H1 (cell line): ENCODE data around the gene ALDH4A1. TPM values are rescaled to one million over a fixed set of nuclear protein-coding genes. Genes with fewer than 3 reads are reported as not detected.
A peak's percentile ranks its signal among the peaks of the same experiment; 100 is the strongest.

Experiments
- BCL11A ChIP-seq, 2 experiments: IDR thresholded peaks; one replicate each; pipeline ENCODE4 v1.6.1; 2011; ENCODE audit warnings: low read depth in 2 of 2, low read length in 2 of 2, mild to moderate bottlenecking in 2 of 2
- BRCA1 ChIP-seq: IDR thresholded peaks from 2 replicates; pipeline ENCODE4 v1.6.1; 2012; ENCODE audit warnings: low read depth, low read length, improper control_type of control experiment
- CBX5 ChIP-seq: fragments of 300-800, 300-1000 bp; sonication (generic); IDR thresholded peaks from 2 replicates; pipeline ENCODE4 v1.7.1; 2016; ENCODE audit warnings: antibody characterized with exemption, low read length, low read depth
- CHD2 ChIP-seq: IDR thresholded peaks from 2 replicates; pipeline ENCODE4 v1.6.1; 2012; ENCODE audit warnings: low read length, improper control_type of control experiment
- CTBP2 ChIP-seq: IDR thresholded peaks from 2 replicates; pipeline ENCODE4 v1.7.0; 2011; ENCODE audit warnings: borderline replicate concordance, mild to moderate bottlenecking, moderate library complexity, mixed read lengths, low read length; ENCODE audit not compliant: insufficient read depth, insufficient read length
- EP300 ChIP-seq, 2 experiments: IDR thresholded peaks; 1 replicate in 1 of 2; 2 replicates in 1 of 2; pipeline ENCODE4 v1.6.1; 2011 to 2012; ENCODE audit warnings: low read depth in 2 of 2, low read length in 2 of 2, mild to moderate bottlenecking in 2 of 2, borderline replicate concordance in 1 of 2, inconsistent platforms in 1 of 2, moderate library complexity in 1 of 2
- HDAC2 ChIP-seq, 2 experiments: fragments of 300-600 bp in 1 of 2; sonication (generic) in 1 of 2; IDR thresholded peaks; 2 replicates each; pipeline ENCODE4 v1.6.1; 2011 to 2012; ENCODE audit warnings: low read depth in 2 of 2, low read length in 2 of 2, mild to moderate bottlenecking in 2 of 2, moderate library complexity in 2 of 2, borderline replicate concordance in 1 of 2, inconsistent platforms in 1 of 2
- HDAC6 ChIP-seq: IDR thresholded peaks from one replicate; pipeline ENCODE4 v1.7.1; 2012; ENCODE audit warnings: low read depth, mild to moderate bottlenecking, inconsistent platforms, low read length, moderate library complexity
- JUN ChIP-seq: IDR thresholded peaks from 2 replicates; pipeline ENCODE4 v1.6.1; 2011; ENCODE audit warnings: low read depth, mild to moderate bottlenecking, improper control_type of control experiment, low read length
- KDM1A ChIP-seq: fragments of 200-600, 300-600 bp; sonication (generic); IDR thresholded peaks from 2 replicates; pipeline ENCODE4 v1.7.1; 2016; ENCODE audit warnings: mild to moderate bottlenecking, low read length, borderline replicate concordance
- KDM4A ChIP-seq: IDR thresholded peaks from one replicate; pipeline ENCODE4 v1.7.1; 2012; ENCODE audit warnings: low read depth, mild to moderate bottlenecking, moderate library complexity, low read length, inconsistent platforms; ENCODE audit not compliant: severe bottlenecking
- KDM5A ChIP-seq: fragments of 200-600 bp; IDR thresholded peaks from 2 replicates; pipeline ENCODE4 v1.7.1; 2012; ENCODE audit warnings: mild to moderate bottlenecking, low read length, inconsistent platforms, mixed read lengths
- NANOG ChIP-seq: IDR thresholded peaks from 2 replicates; pipeline ENCODE4 v1.6.1; 2011; ENCODE audit warnings: low read length, low read depth, mild to moderate bottlenecking, inconsistent platforms; ENCODE audit not compliant: insufficient read depth, poor library complexity, severe bottlenecking
- POLR2A ChIP-seq, 2 experiments: IDR thresholded peaks; 1 replicate in 1 of 2; 2 replicates in 1 of 2; pipeline ENCODE4 v1.6.1; 2011; ENCODE audit warnings: low read depth in 2 of 2, low read length in 2 of 2, mild to moderate bottlenecking in 2 of 2; ENCODE audit errors: control extremely low read depth in 1 of 2
- POU5F1 ChIP-seq: IDR thresholded peaks from 2 replicates; pipeline ENCODE4 v1.6.1; 2011; ENCODE audit warnings: low read depth, mild to moderate bottlenecking, low read length, moderate library complexity
- SP1 ChIP-seq: IDR thresholded peaks from 2 replicates; pipeline ENCODE4 v1.6.1; 2011; ENCODE audit warnings: low read depth, low read length
- SP4 ChIP-seq: IDR thresholded peaks from 2 replicates; pipeline ENCODE4 v1.6.1; 2012; ENCODE audit warnings: low read length, inconsistent platforms
- TAF1 ChIP-seq: IDR thresholded peaks from 2 replicates; pipeline ENCODE4 v1.6.1; 2011; ENCODE audit warnings: mild to moderate bottlenecking, low read depth, low read length
- TBP ChIP-seq: IDR thresholded peaks from 2 replicates; pipeline ENCODE4 v1.6.1; 2011; ENCODE audit warnings: low read depth, low read length, improper control_type of control experiment
- TCF12 ChIP-seq: IDR thresholded peaks from 2 replicates; pipeline ENCODE4 v1.6.1; 2011; ENCODE audit warnings: low read depth, mild to moderate bottlenecking, low read length
- TEAD4 ChIP-seq: IDR thresholded peaks from 2 replicates; pipeline ENCODE4 v1.6.1; 2012; ENCODE audit warnings: low read depth, low read length, inconsistent platforms, mixed read lengths
- polyA plus RNA-seq, 7 experiments: library from polyadenylated mRNA; depleted of rRNA in 3 of 7; stranded (reverse) in 5 of 7; unstranded in 2 of 7; fragments of >200 nt in 5 of 7; fragments of 200-250 nt in 2 of 7; gene quantifications; 1 replicate in 5 of 7; 2 replicates in 1 of 7; 4 replicates in 1 of 7; pipeline versions ENCODE4 v1.2.1 to v1.2.3, GENCODE V29; 2011 to 2013; ENCODE audit warnings: missing spikeins in 2 of 7, mixed read lengths in 2 of 7
- total RNA-seq: library from RNA; stranded (reverse); fragmentation: NEBNext Ultra II Directional; extraction: Animal tissue kit (Norgen Biotek cat#: 25700); gene quantifications from 2 replicates; pipeline ENCODE4 v1.2.1, GENCODE V29; 2021
- TF ChIP-seq, protein P1 (sequence below): IDR thresholded peaks from 2 replicates; pipeline ENCODE4 v1.6.1; 2012; ENCODE audit warnings: low read length, inconsistent platforms

ALDH4A1 gene
- total and polyA plus RNA-seq, 2 of the 8 experiments (the other 6 are each of a cell fraction or from before 2014, with no cell fraction given) = 30.3 to 35.9 TPM

DNA sequence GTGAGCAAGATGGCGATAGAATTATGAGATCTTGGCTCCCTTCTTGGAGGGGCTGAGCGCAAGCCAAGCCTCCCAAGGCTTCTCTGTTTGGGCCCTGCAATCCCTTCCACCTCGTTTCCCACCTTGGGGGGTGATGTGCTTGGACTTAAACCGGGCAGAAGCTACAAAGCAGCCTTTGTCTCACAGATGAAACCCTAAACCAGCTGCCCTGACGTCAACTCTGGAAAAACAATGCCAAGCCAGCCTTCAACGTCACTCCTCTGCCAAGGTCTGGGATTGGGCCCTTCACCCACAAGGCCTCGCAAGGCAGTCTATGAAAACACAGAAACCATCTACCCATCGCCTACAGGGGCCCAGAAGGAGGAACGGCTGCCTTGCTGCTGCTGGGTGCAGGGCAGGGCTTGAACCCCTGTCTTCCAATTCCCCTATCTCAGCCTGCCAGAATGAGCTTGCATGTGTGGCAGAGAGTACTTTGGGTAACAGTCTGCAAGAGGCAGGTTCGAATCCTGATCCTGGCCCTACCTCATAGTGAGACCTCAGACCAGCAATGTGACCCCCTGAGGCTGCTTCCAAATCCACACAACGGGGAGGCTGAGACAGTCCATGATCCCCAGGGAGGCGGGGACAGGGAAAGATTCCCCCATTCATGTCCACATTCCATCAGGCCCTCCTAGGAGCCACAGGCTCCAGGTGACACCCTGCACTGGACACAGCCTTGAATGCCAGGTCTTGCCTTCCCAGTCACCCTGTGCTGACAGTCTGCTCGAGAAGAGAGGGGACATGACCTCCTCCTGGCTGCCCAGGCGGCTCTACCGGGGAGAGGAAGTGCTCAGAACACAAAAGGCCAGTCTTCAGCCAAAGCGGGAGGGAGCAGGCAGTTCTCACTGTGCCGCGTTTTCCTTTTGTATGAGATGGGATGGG is 39.1 kb upstream of the ALDH4A1 start (continued):
- TF ChIP-seq HDAC6 (no peak), BRCA1 (no peak), KDM4A (no peak), EP300 (IDR thresholded peaks at IDR 0.05; ENCODE audit: borderline replicate concordance in 1 of 2, low read depth in 2 of 2, low read length in 2 of 2) (no peak), TAF1 (no peak), KDM5A (no peak), SP1 (no peak), POU5F1 (no peak), TEAD4 (0 out of 2 replicates have a peak, but pooled peaks have one; percentile 11), CTBP2 (no peak), TCF12 (no peak), CHD2 (no peak), SP4 (no peak), KDM1A (no peak), TBP (no peak), POLR2A (IDR thresholded peaks at IDR 0.05; ENCODE audit: control extremely low read depth in 1 of 2, low read depth in 2 of 2, low read length in 2 of 2) (peak in 1 of 2 experiments; percentile 39; a peak in 1 of 3 replicates), CBX5 (no peak), JUN (no peak), NANOG (no peak), HDAC2 (IDR thresholded peaks at IDR 0.05; ENCODE audit: borderline replicate concordance in 1 of 2, low read depth in 2 of 2, low read length in 2 of 2) (no peak), BCL11A (IDR thresholded peaks at IDR 0.05; ENCODE audit: low read depth in 2 of 2, low read length in 2 of 2) (no peak)
- TF ChIP-seq, protein P1, sequence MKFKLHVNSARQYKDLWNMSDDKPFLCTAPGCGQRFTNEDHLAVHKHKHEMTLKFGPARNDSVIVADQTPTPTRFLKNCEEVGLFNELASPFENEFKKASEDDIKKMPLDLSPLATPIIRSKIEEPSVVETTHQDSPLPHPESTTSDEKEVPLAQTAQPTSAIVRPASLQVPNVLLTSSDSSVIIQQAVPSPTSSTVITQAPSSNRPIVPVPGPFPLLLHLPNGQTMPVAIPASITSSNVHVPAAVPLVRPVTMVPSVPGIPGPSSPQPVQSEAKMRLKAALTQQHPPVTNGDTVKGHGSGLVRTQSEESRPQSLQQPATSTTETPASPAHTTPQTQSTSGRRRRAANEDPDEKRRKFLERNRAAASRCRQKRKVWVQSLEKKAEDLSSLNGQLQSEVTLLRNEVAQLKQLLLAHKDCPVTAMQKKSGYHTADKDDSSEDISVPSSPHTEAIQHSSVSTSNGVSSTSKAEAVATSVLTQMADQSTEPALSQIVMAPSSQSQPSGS = 0 out of 2 replicates have a peak, but pooled peaks have one; percentile 40
